GM23338 (cell line): Measurements from ENCODE around the gene NPHP4. TPM values are rescaled to one million over a fixed set of nuclear protein-coding genes. Genes with fewer than 3 reads are reported as not detected.

Source experiments
- ATAC-seq: fragments of 200-7000 bp; cut with Tn5 transposase; 3 replicates; pipeline ENCODE4 v1.9.1; 2020
- DNase-seq: peaks from one replicate; pipeline ENCODE4 v3.0.0-alpha.2; 2015; ENCODE audit warnings: low spot score
- H2AFZ ChIP-seq: fragments of 200-600 bp; sonication (generic); 2 replicates; pipeline ENCODE4 v1.8.0; 2016; ENCODE audit warnings: antibody characterized with exemption, mild to moderate bottlenecking, moderate library complexity
- H3F3A ChIP-seq: fragments of 200-600 bp; sonication (generic); replicated peaks from 2 replicates; pipeline ENCODE4 v1.8.0; 2017; ENCODE audit warnings: antibody characterized with exemption, mixed run types, low read depth
- H3K27ac ChIP-seq: fragments of 200-600 bp; sonication (generic); 2 replicates; pipeline ENCODE4 v1.6.1; 2016; ENCODE audit warnings: low read depth
- H3K27me3 ChIP-seq: fragments of 200-600 bp; sonication (generic); 2 replicates; pipeline ENCODE4 v1.8.0; 2016; ENCODE audit warnings: mild to moderate bottlenecking, mixed run types, moderate library complexity; ENCODE audit not compliant: insufficient read depth
- H3K36me3 ChIP-seq: fragments of 200-600 bp; sonication (generic); 2 replicates; pipeline ENCODE4 v1.8.0; 2016; ENCODE audit warnings: mild to moderate bottlenecking; ENCODE audit not compliant: insufficient read depth
- H3K4me1 ChIP-seq: fragments of 200-600 bp; sonication (generic); 2 replicates; pipeline ENCODE4 v1.8.0; 2016; ENCODE audit warnings: mild to moderate bottlenecking, moderate library complexity; ENCODE audit not compliant: insufficient read depth
- H3K4me2 ChIP-seq: fragments of 200-600 bp; sonication (generic); 2 replicates; pipeline ENCODE4 v1.7.1; 2017; ENCODE audit warnings: mixed run types
- H3K4me3 ChIP-seq: fragments of 200-600 bp; sonication (generic); 2 replicates; pipeline ENCODE4 v1.6.1; 2016; ENCODE audit warnings: mixed run types
- H3K79me2 ChIP-seq: fragments of 200-600 bp; sonication (generic); replicated peaks from 2 replicates; pipeline ENCODE4 v1.8.0; 2017; ENCODE audit warnings: mild to moderate bottlenecking; ENCODE audit not compliant: insufficient read depth
- H3K9me2 ChIP-seq: fragments of 200-600 bp; sonication (generic); 2 replicates; pipeline ENCODE4 v1.8.0; 2017; ENCODE audit not compliant: insufficient read depth
- H4K20me1 ChIP-seq: fragments of 200-600 bp; sonication (generic); replicated peaks from 2 replicates; pipeline ENCODE4 v1.8.0; 2017; ENCODE audit warnings: mild to moderate bottlenecking; ENCODE audit not compliant: insufficient read depth
- H3K27ac Mint-ChIP-seq: 2 replicates; pipeline ENCODE4 v1.8.0; 2020; ENCODE audit warnings: inconsistent platforms, mild to moderate bottlenecking, moderate library complexity, mixed read lengths
- H3K27me3 Mint-ChIP-seq: 3 replicates; pipeline ENCODE4 v1.8.0; 2022; ENCODE audit warnings: low read depth, mild to moderate bottlenecking, moderate library complexity, mixed read lengths, inconsistent platforms; ENCODE audit not compliant: insufficient read depth, poor library complexity
- H3K36me3 Mint-ChIP-seq: 3 replicates; pipeline ENCODE4 v1.8.0; 2021; ENCODE audit warnings: low read depth, mild to moderate bottlenecking, inconsistent platforms, moderate library complexity, mixed read lengths
- H3K4me1 Mint-ChIP-seq: 3 replicates; pipeline ENCODE4 v1.8.0; 2020; ENCODE audit warnings: mild to moderate bottlenecking, inconsistent platforms, mixed read lengths
- H3K4me3 Mint-ChIP-seq: 3 replicates; pipeline ENCODE4 v1.8.0; 2021; ENCODE audit warnings: moderate library complexity, mild to moderate bottlenecking, inconsistent platforms, mixed read lengths
- H3K9me3 Mint-ChIP-seq: 3 replicates; pipeline ENCODE4 v1.8.0; 2020; ENCODE audit warnings: moderate library complexity, mild to moderate bottlenecking, inconsistent platforms, mixed read lengths
- CREB1 ChIP-seq: fragments of 250-450 bp; sonication (Bioruptor Pico); IDR thresholded peaks from 2 replicates; pipeline ENCODE4 v1.5.0; 2020; ENCODE audit warnings: low read depth, mild to moderate bottlenecking, moderate library complexity
- EZH2 ChIP-seq: fragments of 200-600 bp; sonication (generic); IDR thresholded peaks from one replicate; pipeline ENCODE4 v1.8.0; 2017; ENCODE audit warnings: antibody characterized with exemption, mild to moderate bottlenecking, low read depth; ENCODE audit not compliant: unreplicated experiment
- EZH2phosphoT487 ChIP-seq: fragments of 200-600 bp; sonication (generic); IDR thresholded peaks from one replicate; pipeline ENCODE4 v1.8.1; 2018; ENCODE audit warnings: antibody characterized with exemption; ENCODE audit not compliant: unreplicated experiment
- JUNB ChIP-seq: IDR thresholded peaks from one replicate; pipeline ENCODE4 v1.6.1; 2016; ENCODE audit warnings: antibody characterized with exemption; ENCODE audit not compliant: unreplicated experiment
- NANOG ChIP-seq: IDR thresholded peaks from 2 replicates; pipeline ENCODE4 v1.6.1; 2016; ENCODE audit warnings: antibody characterized with exemption, borderline replicate concordance
- STAT1 ChIP-seq: IDR thresholded peaks from one replicate; pipeline ENCODE4 v1.6.1; 2016; ENCODE audit warnings: antibody characterized with exemption; ENCODE audit not compliant: unreplicated experiment
- ZNF331 ChIP-seq: fragments of 250-450 bp; sonication (Bioruptor Pico); IDR thresholded peaks from 2 replicates; pipeline ENCODE4 v1.5.0; 2020; ENCODE audit warnings: low read depth, mild to moderate bottlenecking, moderate library complexity
- polyA plus RNA-seq: library from polyadenylated mRNA; unstranded; fragments of >200 nt; fragmentation: Nextera tagmentation; extraction: Ambion mirVana; gene quantifications from 2 replicates; pipeline ENCODE4 v1.2.1, GENCODE V29; 2016
- total RNA-seq: library from RNA; depleted of rRNA; stranded (reverse); fragments of >200 nt; shearing (Covaris generic); gene quantifications from 2 replicates; pipeline ENCODE4 v1.2.3, GENCODE V29; 2014
- TF ChIP-seq, protein P1 (sequence below): fragments of 250-450 bp; sonication (Bioruptor Pico); IDR thresholded peaks from 2 replicates; pipeline ENCODE4 v1.5.0; 2020; ENCODE audit warnings: mild to moderate bottlenecking, moderate library complexity
- TF ChIP-seq, protein P2 (sequence below): IDR thresholded peaks from 2 replicates; pipeline ENCODE4 v1.6.1; 2016; ENCODE audit warnings: antibody characterized with exemption

Gene NPHP4
- total and polyA plus RNA-seq, 2 experiments from 2014 or later: 2.5 to 12.4 TPM

DNA sequence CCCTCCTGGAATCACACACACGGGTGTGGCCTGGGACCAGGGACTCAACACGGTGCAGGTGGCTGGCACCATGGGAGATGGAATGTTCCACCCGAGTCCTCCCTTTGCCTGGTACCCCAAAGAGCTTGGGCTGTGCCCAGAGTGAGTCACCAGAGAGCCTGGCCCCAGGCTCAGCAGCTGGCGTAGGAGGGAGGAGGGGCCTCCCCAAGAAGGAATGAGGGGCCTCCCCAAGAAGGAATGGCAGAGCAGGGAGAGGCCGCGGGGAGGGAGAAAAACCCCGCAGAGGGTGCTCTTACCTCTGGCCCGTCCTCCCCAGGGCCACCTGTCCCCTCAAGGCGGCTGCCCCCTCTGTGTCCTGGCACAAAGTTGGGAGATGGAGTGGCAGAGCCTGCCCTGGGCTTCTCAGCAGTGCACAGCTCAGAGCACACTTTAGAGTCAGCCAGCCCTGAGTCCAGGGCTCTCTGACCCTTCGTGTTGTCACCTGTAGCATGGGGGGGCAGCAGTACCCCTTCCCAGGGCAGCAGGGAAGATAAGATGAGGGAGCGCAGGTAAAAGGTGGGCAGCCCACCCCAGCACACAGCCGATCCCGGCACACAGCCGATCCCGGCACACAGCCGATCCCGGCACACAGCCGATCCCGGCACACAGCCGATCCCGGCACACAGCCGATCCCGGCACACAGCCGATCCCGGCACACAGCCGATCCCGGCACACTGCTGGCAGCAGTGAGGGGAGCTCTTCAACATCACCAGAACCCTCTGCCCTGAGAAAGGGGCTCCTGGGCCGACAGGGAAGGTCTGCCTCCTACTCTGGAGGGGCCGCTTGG, 33.3 kb upstream of the NPHP4 start:
- H3K27me3 Mint-ChIP-seq: peaks cover 14% of the 10 kb centered on the region
- H3K9me3 Mint-ChIP-seq: no peaks in the 10 kb centered on the region
- H3K4me3 ChIP-seq: peak overlapping the region; percentile 24; the same call in 1 of the 2 replicates
- no peaks in the 10 kb centered on the region for H3K79me2 ChIP-seq
- no peaks in the 10 kb centered on the region; the same call in 1 of the 2 replicates for H3K4me1 ChIP-seq
- H3F3A ChIP-seq: 0 out of 2 replicates have a peak, but pooled peaks cover 3% of the 10 kb centered on the region
- no peak overlapping the region for H3K27ac Mint-ChIP-seq
- ATAC-seq (peak; percentile 8), DNase-seq (no peak)
- no peak overlapping the region for H3K4me3 Mint-ChIP-seq
- H4K20me1 ChIP-seq: no peaks in the 10 kb centered on the region
- peak overlapping the region; percentile 63; the same call in 1 of the 2 replicates for H2AFZ ChIP-seq
- no peak overlapping the region for H3K27ac ChIP-seq
- no peaks in the 10 kb centered on the region for H3K36me3 Mint-ChIP-seq
- H3K4me1 Mint-ChIP-seq: peaks cover 8% of the 10 kb centered on the region
- TF ChIP-seq NANOG (no peak), EZH2phosphoT487 (no peak), EZH2 (no peak), JUNB (no peak), ZNF331 (CRISPR knock-in tag) (no peak), STAT1 (no peak), CREB1 (CRISPR knock-in tag) (no peak)
- TF ChIP-seq, protein P1, sequence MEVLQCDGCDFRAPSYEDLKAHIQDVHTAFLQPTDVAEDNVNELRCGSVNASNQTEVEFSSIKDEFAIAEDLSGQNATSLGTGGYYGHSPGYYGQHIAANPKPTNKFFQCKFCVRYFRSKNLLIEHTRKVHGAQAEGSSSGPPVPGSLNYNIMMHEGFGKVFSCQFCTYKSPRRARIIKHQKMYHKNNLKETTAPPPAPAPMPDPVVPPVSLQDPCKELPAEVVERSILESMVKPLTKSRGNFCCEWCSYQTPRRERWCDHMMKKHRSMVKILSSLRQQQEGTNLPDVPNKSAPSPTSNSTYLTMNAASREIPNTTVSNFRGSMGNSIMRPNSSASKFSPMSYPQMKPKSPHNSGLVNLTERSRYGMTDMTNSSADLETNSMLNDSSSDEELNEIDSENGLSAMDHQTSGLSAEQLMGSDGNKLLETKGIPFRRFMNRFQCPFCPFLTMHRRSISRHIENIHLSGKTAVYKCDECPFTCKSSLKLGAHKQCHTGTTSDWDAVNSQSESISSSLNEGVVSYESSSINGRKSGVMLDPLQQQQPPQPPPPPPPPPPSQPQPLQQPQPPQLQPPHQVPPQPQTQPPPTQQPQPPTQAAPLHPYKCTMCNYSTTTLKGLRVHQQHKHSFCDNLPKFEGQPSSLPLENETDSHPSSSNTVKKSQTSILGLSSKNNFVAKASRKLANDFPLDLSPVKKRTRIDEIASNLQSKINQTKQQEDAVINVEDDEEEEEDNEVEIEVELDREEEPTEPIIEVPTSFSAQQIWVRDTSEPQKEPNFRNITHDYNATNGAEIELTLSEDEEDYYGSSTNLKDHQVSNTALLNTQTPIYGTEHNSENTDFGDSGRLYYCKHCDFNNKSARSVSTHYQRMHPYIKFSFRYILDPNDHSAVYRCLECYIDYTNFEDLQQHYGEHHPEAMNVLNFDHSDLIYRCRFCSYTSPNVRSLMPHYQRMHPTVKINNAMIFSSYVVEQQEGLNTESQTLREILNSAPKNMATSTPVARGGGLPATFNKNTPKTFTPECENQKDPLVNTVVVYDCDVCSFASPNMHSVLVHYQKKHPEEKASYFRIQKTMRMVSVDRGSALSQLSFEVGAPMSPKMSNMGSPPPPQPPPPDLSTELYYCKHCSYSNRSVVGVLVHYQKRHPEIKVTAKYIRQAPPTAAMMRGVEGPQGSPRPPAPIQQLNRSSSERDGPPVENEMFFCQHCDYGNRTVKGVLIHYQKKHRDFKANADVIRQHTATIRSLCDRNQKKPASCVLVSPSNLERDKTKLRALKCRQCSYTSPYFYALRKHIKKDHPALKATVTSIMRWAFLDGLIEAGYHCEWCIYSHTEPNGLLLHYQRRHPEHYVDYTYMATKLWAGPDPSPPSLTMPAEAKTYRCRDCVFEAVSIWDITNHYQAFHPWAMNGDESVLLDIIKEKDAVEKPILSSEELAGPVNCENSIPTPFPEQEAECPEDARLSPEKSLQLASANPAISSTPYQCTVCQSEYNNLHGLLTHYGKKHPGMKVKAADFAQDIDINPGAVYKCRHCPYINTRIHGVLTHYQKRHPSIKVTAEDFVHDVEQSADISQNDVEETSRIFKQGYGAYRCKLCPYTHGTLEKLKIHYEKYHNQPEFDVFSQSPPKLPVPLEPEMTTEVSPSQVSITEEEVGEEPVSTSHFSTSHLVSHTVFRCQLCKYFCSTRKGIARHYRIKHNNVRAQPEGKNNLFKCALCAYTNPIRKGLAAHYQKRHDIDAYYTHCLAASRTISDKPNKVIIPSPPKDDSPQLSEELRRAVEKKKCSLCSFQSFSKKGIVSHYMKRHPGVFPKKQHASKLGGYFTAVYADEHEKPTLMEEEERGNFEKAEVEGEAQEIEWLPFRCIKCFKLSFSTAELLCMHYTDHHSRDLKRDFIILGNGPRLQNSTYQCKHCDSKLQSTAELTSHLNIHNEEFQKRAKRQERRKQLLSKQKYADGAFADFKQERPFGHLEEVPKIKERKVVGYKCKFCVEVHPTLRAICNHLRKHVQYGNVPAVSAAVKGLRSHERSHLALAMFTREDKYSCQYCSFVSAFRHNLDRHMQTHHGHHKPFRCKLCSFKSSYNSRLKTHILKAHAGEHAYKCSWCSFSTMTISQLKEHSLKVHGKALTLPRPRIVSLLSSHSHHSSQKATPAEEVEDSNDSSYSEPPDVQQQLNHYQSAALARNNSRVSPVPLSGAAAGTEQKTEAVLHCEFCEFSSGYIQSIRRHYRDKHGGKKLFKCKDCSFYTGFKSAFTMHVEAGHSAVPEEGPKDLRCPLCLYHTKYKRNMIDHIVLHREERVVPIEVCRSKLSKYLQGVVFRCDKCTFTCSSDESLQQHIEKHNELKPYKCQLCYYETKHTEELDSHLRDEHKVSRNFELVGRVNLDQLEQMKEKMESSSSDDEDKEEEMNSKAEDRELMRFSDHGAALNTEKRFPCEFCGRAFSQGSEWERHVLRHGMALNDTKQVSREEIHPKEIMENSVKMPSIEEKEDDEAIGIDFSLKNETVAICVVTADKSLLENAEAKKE (CRISPR knock-in tag): no peak
- TF ChIP-seq, protein P2, sequence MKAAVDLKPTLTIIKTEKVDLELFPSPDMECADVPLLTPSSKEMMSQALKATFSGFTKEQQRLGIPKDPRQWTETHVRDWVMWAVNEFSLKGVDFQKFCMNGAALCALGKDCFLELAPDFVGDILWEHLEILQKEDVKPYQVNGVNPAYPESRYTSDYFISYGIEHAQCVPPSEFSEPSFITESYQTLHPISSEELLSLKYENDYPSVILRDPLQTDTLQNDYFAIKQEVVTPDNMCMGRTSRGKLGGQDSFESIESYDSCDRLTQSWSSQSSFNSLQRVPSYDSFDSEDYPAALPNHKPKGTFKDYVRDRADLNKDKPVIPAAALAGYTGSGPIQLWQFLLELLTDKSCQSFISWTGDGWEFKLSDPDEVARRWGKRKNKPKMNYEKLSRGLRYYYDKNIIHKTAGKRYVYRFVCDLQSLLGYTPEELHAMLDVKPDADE: no peak
- H3K36me3 ChIP-seq: no peaks in the 10 kb centered on the region
- peak overlapping the region; percentile 66 for H3K4me2 ChIP-seq
- no peaks in the 10 kb centered on the region for H3K9me2 ChIP-seq
- H3K27me3 ChIP-seq: no peaks in the 10 kb centered on the region
